Measurements from ENCODE around the gene PINLYP. TPM values are rescaled to one million over a fixed set of nuclear protein-coding genes. Genes with fewer than 3 reads are reported as not detected.
A peak's percentile ranks its signal among the peaks of the same experiment; 100 is the strongest.

The PINLYP gene
- total RNA-seq, 1 experiment from 2014 or later: 11.9 TPM

DNA sequence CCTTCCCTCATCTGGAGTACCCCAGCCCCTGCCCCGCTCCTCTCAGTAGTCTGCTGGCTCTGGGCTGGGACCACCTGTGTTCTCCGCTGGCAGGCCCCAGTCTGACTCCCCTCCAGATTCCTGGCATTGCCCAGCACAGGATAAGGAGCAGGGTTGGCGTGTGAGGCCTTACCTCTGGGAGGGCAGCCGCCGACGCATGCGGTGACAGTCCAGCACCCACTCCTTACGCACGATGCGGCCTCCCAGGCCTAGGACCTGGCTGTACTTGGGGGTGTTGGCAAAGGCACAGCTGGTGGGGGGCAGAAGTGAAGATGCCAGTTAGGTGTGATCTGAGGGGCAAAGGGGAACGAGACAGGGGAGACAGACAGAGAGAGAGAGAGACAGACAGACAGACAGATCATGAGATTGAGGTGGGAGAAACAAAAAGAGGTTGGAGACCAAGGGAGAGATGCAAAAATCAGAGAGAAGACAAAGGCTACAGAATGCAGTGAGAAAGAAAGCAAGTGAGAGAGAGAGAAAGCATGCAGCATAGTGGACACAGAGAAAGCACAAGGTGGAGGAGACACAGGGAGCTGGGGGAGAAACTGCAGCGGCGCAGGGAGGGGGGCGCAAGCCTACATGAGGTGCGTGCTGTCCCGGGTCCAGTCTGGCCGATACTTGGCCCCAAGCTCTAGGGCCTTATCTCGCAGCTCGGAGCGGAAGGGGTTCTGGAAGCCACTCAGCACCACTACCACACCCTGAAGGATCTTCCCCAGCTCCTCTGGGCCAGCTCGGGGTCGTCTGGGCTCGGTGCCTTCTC lies 24.0 kb upstream of the PINLYP start:
- Histone ChIP-seq H3K9ac (ENCODE audit: extremely low read depth, insufficient read length, low read length) (no peak overlapping the region), H4K20me1 (ENCODE audit: control insufficient read depth, insufficient read depth, insufficient read length) (no peaks in the 10 kb centered on the region), H4K91ac (ENCODE audit: insufficient read length, low read depth, low read length) (no peak overlapping the region), H3K23me2 (ENCODE audit: insufficient read length, low read depth, low read length, poor library complexity, severe bottlenecking) (no peaks in the 10 kb centered on the region), H3T11ph (ENCODE audit: low read length) (no peak overlapping the region), H3K23ac (ENCODE audit: insufficient read length, low read depth, low read length) (no peak overlapping the region), H3K27me3 (ENCODE audit: insufficient read depth, low read length) (no peaks in the 10 kb centered on the region), H2BK120ac (ENCODE audit: low read depth, low read length, poor library complexity, severe bottlenecking) (no peak overlapping the region), H3K79me2 (ENCODE audit: insufficient read depth, low read length) (no peaks in the 10 kb centered on the region), H2AFZ (ENCODE audit: low read length) (no peak overlapping the region), H2AK5ac (ENCODE audit: insufficient read length, low read length) (no peak overlapping the region), H2BK15ac (ENCODE audit: low read depth, low read length) (no peak overlapping the region), H4K8ac (replicated peaks; ENCODE audit: insufficient read length, low read depth, low read length) (no peak overlapping the region), H3K14ac (ENCODE audit: insufficient read depth, low read length) (no peak overlapping the region), H3K18ac (ENCODE audit: insufficient read length, low read depth, low read length) (no peak overlapping the region), H2BK12ac (ENCODE audit: insufficient read length, low read depth, low read length) (no peak overlapping the region), H3K9me3 (ENCODE audit: control insufficient read depth, low read depth, low read length) (no peaks in the 10 kb centered on the region), H4K5ac (ENCODE audit: insufficient read length, low read depth, low read length) (no peak overlapping the region), H3K56ac (ENCODE audit: insufficient read length, low read depth, low read length) (no peak overlapping the region), H2BK5ac (ENCODE audit: insufficient read length, low read length) (no peak overlapping the region), H3K4ac (ENCODE audit: low read depth, low read length) (no peak overlapping the region), H3K4me2 (ENCODE audit: insufficient read depth, insufficient read length, low read length) (no peak overlapping the region), H3K79me1 (ENCODE audit: insufficient read depth, low read depth, low read length, poor library complexity, severe bottlenecking) (no peaks in the 10 kb centered on the region), H3K4me1 (ENCODE audit: insufficient read depth, low read length) (no peaks in the 10 kb centered on the region), H2BK20ac (ENCODE audit: low read depth, low read length, poor library complexity, severe bottlenecking) (no peak overlapping the region), H3K27ac (ENCODE audit: insufficient read length, low read depth, low read length) (no peak overlapping the region)
- Mint-ChIP-seq H3K4me3 (no peak overlapping the region), H3K4me1 (peaks cover 7 to 11% of the 10 kb centered on the region in 2 experiments), H3K36me3 (ENCODE audit: insufficient read depth in 1 of 3, low read depth in 3 of 3) (peaks cover 20 to 63% (median 51%) of the 10 kb centered on the region in 3 experiments), H3K27me3 (ENCODE audit: low read depth) (no peaks in the 10 kb centered on the region), H3K9me3 (0 out of 5 replicates have a peak, but pooled peaks cover 0 to 2% of the 10 kb centered on the region in 2 experiments), H3K27ac (peak overlapping the region in 2 of 3 experiments; percentile 8 to 25; a peak in 1 of 7 replicates)
- DNase-seq: no peak
- no CpG with 5 or more reads among the region's 23 CpGs for WGBS (ENCODE audit: extremely low coverage, insufficient read length, low lambda C conversion rate)
- TF ChIP-seq CTCF (conservative IDR thresholded peaks at IDR 0.05): no peak

Data from H9 (cell line).